Testis (tissue), 2 donors: ENCODE results near the gene TERT.

Experiments
- CTCF ChIP-seq, 3 experiments: fragments of 450-650 bp in 2 of 3; fragments of 200-600 bp in 1 of 3; sonication (generic) in 1 of 3; IDR thresholded peaks; one replicate each; pipeline ENCODE4 v1.5.1; 2016 to 2019; ENCODE audit warnings: antibody characterized with exemption in 3 of 3, mild to moderate bottlenecking in 2 of 3, moderate library complexity in 1 of 3
- POLR2A ChIP-seq: fragments of 450-650 bp; IDR thresholded peaks from one replicate; pipeline ENCODE4 v1.6.1; 2017; ENCODE audit warnings: antibody characterized with exemption, mild to moderate bottlenecking, moderate library complexity

- TF ChIP-seq CTCF (IDR thresholded peaks at IDR 0.05) (no peak), POLR2A (no peak)
Observed at GRCh38 chr5:1227667-1228066, 67.2 kb downstream of the TERT start.
